ENCODE data around the gene OR52N5. TPM values are rescaled to one million over a fixed set of nuclear protein-coding genes. Genes with fewer than 3 reads are reported as not detected.

The OR52N5 gene
- total and polyA plus RNA-seq, 3 donors from 2014 or later: 2.0 to 2.5 TPM; not detected in 1

DNA sequence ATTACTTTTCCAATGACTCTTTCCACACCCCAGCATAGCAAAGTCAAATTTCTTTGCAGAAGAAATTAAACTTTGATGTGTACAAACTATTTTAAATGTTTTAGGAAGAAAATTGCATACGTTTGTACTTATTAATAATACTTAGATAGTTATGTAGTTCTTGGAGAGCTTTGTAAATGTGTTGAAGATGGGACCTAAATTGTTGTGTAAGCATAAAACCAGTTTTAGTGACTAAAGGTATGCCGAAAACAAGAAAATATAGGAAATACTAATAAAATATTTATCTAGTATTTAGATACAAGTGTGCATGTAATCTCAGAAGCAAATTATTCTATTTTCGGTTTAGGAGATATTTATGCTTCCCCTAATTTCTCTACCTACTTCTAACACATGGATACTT is 33.3 kb downstream of the OR52N5 start:
- intact Hi-C loops (cut with DNase I; ENCODE audit: low total_unique reads): no loop called here
- H3K9me3 ChIP-seq: no peaks in the 10 kb centered on the region
- no peaks in the 10 kb centered on the region for H3K36me3 ChIP-seq (ENCODE audit: low read depth, missing control alignments)
- 83 to 91% methylated on average over 3 of the region's 3 CpGs for WGBS, 2 donors
- TF ChIP-seq POLR2A (IDR thresholded peaks at IDR 0.05): no peak
- TF ChIP-seq, protein P1, sequence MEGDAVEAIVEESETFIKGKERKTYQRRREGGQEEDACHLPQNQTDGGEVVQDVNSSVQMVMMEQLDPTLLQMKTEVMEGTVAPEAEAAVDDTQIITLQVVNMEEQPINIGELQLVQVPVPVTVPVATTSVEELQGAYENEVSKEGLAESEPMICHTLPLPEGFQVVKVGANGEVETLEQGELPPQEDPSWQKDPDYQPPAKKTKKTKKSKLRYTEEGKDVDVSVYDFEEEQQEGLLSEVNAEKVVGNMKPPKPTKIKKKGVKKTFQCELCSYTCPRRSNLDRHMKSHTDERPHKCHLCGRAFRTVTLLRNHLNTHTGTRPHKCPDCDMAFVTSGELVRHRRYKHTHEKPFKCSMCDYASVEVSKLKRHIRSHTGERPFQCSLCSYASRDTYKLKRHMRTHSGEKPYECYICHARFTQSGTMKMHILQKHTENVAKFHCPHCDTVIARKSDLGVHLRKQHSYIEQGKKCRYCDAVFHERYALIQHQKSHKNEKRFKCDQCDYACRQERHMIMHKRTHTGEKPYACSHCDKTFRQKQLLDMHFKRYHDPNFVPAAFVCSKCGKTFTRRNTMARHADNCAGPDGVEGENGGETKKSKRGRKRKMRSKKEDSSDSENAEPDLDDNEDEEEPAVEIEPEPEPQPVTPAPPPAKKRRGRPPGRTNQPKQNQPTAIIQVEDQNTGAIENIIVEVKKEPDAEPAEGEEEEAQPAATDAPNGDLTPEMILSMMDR (IDR thresholded peaks at IDR 0.05): no peak
- DNase-seq: no peak
- no peaks in the 10 kb centered on the region for H3K4me1 ChIP-seq
- no peaks in the 10 kb centered on the region for H3K27me3 ChIP-seq
- H3K4me3 ChIP-seq: no peak overlapping the region
- H3K27ac ChIP-seq: no peak overlapping the region

DNA sequence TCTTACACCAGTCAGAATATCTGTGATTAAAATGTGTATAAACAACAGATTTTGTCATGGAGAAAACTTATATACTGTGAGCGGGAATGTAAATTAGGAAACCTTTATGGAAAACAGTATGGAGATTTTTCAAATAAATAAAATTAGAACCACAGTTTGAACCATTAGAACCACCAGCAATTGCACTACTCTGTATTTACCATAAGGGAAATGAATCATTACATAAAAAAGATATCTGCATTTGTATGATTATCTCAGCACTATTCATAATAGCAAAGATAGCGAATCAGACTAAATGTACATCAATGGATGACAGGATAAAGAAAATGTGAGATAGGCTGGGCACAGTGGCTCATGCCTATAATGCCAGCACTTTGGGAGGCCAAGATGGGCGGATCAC is 36.5 kb downstream of the OR52N5 start:
- intact Hi-C loops (cut with DNase I; ENCODE audit: low total_unique reads): no loop called here
- 78 to 88% methylated on average over 3 of the region's 3 CpGs for whole genome bisulfite sequencing, 2 donors
- H3K4me3 ChIP-seq: no peak overlapping the region

DNA sequence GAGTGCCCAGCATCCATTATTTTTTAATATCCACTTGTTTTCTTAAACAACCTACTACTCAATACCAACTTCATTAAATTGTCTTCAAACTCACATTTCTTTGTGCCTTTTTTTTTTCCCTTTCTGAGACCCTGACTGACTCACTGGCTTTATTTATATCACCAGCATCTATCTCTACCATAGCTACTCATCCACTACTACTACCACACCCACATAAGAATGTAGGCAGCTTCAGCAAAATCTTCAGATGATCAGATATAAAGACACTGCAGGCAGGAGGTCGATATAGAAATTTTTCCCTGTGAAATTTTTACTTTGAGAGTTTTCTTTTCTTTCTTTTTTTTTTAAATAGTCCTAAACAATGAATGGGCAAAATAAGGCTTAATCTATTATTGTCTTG is 44.7 kb downstream of the OR52N5 start:
- Histone ChIP-seq H3K9me3 (no peaks in the 10 kb centered on the region), H3K27ac (no peak overlapping the region), H3K27me3 (no peaks in the 10 kb centered on the region), H3K4me1 (no peaks in the 10 kb centered on the region), H3K36me3 (ENCODE audit: low read depth, missing control alignments) (no peaks in the 10 kb centered on the region), H3K4me3 (no peak overlapping the region)
- no peak for TF ChIP-seq POLR2A (IDR thresholded peaks at IDR 0.05)
- TF ChIP-seq, protein P1 (IDR thresholded peaks at IDR 0.05): no peak
- 81 to 83% methylated on average over 1 of the region's 1 CpG for WGBS, 2 donors
- DNase-seq: no peak
- intact Hi-C loops (cut with DNase I; ENCODE audit: low total_unique reads): no loop called here

More for the DNA sequence above, 36.5 kb downstream of the OR52N5 start:
- no peaks in the 10 kb centered on the region for H3K4me1 ChIP-seq
- H3K27me3 ChIP-seq: no peaks in the 10 kb centered on the region
- H3K27ac ChIP-seq: no peak overlapping the region
- H3K36me3 ChIP-seq (ENCODE audit: low read depth, missing control alignments): no peaks in the 10 kb centered on the region
- DNase-seq: no peak
- TF ChIP-seq, protein P1 (IDR thresholded peaks at IDR 0.05): no peak
- no peak for TF ChIP-seq POLR2A (IDR thresholded peaks at IDR 0.05)
- H3K9me3 ChIP-seq: no peaks in the 10 kb centered on the region

DNA sequence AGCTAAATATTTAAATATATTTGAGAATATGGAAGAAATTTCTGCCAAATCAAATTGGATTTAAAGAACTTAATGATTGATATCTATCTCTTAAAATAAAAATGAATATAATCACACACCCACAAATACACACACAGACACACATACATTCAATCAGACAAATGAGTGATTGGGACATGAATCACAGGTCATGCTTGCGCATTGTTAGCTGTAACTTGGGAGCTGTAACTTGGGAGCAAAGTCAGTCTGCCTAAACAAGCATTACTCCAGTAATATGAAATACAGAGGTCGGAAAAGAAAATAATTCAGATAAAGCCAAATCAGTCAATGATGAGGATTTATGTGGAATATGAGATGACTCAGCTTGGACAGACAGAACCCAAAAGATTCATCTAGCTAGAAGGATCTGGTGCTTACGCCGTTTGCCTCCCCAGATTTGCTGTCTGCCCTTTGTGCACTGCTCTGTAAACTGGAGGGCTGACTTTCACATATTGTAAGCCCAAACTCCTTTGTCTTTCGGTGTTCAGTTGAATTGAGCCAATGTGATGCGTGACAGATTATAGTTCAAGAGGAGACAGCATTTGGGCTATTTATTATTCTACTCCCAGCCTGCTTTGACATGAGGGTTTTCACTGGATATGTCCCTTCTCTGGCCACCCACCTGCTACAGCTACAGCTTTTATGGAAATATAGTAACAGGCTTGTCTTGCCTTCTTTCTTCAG is 45.3 kb downstream of the OR52N5 start:
- WGBS, 2 donors: 75 to 88% methylated on average over 6 of the region's 6 CpGs
- Histone ChIP-seq H3K9me3 (no peaks in the 10 kb centered on the region), H3K27ac (no peak overlapping the region), H3K4me1 (no peaks in the 10 kb centered on the region), H3K4me3 (no peak overlapping the region), H3K27me3 (no peaks in the 10 kb centered on the region), H3K36me3 (ENCODE audit: low read depth, missing control alignments) (no peaks in the 10 kb centered on the region)
- TF ChIP-seq, protein P1 (IDR thresholded peaks at IDR 0.05): no peak
- no peak for TF ChIP-seq POLR2A (IDR thresholded peaks at IDR 0.05)
- intact Hi-C loops (cut with DNase I; ENCODE audit: low total_unique reads): no loop called here
- DNase-seq: no peak

DNA sequence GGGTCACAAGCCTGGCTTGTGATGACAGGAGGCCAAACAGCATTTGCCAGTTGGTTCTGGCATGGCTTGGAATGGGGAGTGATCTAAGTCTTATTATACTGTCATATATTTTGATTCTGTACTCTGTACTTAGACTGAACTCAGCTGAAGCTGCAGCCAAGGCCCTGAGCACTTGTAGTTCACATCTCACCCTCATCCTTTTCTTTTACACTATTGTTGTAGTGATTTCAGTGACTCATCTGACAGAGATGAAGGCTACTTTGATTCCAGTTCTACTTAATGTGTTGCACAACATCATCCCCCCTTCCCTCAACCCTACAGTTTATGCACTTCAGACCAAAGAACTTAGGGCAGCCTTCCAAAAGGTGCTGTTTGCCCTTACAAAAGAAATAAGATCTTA is 46.1 kb downstream of the OR52N5 start:
- no peaks in the 10 kb centered on the region for H3K36me3 ChIP-seq (ENCODE audit: low read depth, missing control alignments)
- no peak overlapping the region for H3K27ac ChIP-seq
- H3K4me3 ChIP-seq: no peak overlapping the region
- intact Hi-C loops (cut with DNase I; ENCODE audit: low total_unique reads): no loop called here
- TF ChIP-seq, protein P1 (IDR thresholded peaks at IDR 0.05): no peak
- no peak for TF ChIP-seq POLR2A (IDR thresholded peaks at IDR 0.05)
- H3K4me1 ChIP-seq: no peaks in the 10 kb centered on the region
- no peaks in the 10 kb centered on the region for H3K9me3 ChIP-seq
- DNase-seq: no peak
- H3K27me3 ChIP-seq: no peaks in the 10 kb centered on the region
